Fibroblast of lung (primary cell): ENCODE measurements around the gene CNOT2. TPM values are rescaled to one million over a fixed set of nuclear protein-coding genes. Genes with fewer than 3 reads are reported as not detected.

Experiments used
- DNase-seq, 2 donors: peaks; one replicate each; pipeline versions ENCODE4 v3.0.0 to v3.0.0-alpha.2; 2010; ENCODE audit warnings: low read depth in 2 of 2
- H2AFZ ChIP-seq: 2 replicates; pipeline ENCODE4 v1.5.1; 2012; ENCODE audit warnings: low read length, control low read depth, inconsistent platforms
- H3K27ac ChIP-seq: 2 replicates; pipeline ENCODE4 v1.5.1; 2011; ENCODE audit warnings: low read length, control low read depth; ENCODE audit not compliant: insufficient read depth
- H3K27me3 ChIP-seq: 2 replicates; pipeline ENCODE4 v1.5.1; 2011; ENCODE audit warnings: mild to moderate bottlenecking, low read length; ENCODE audit not compliant: control insufficient read depth, insufficient read depth
- H3K36me3 ChIP-seq: 2 replicates; pipeline ENCODE4 v1.5.1; 2011; ENCODE audit warnings: low read length; ENCODE audit not compliant: control insufficient read depth, insufficient read depth
- H3K4me1 ChIP-seq: 2 replicates; pipeline ENCODE4 v1.5.1; 2011; ENCODE audit warnings: low read length; ENCODE audit not compliant: control insufficient read depth, insufficient read depth; ENCODE audit errors: extremely low read depth
- H3K4me2 ChIP-seq: 2 replicates; pipeline ENCODE4 v1.5.1; 2011; ENCODE audit warnings: low read length, control low read depth; ENCODE audit not compliant: insufficient read depth; ENCODE audit errors: extremely low read depth
- H3K4me3 ChIP-seq, 4 experiments: fragments of 200-600 bp in 1 of 4; sonication (generic) in 1 of 4; replicated peaks in 1 of 4; 2 replicates each; pipeline ENCODE4 v1.5.1; 2011 to 2016; ENCODE audit warnings: low read length in 4 of 4, low read depth in 3 of 4, mild to moderate bottlenecking in 3 of 4, control low read depth in 2 of 4, inconsistent platforms in 1 of 4, mixed read lengths in 1 of 4; ENCODE audit not compliant: insufficient read depth in 1 of 4; ENCODE audit errors: control extremely low read depth in 1 of 4
- H3K79me2 ChIP-seq: 2 replicates; pipeline ENCODE4 v1.5.1; 2012; ENCODE audit warnings: mild to moderate bottlenecking, low read length, inconsistent platforms; ENCODE audit not compliant: control insufficient read depth, insufficient read depth
- H3K9ac ChIP-seq: 2 replicates; pipeline ENCODE4 v1.5.1; 2011; ENCODE audit warnings: mild to moderate bottlenecking, low read length, control low read depth; ENCODE audit not compliant: insufficient read depth
- H3K9me3 ChIP-seq: 2 replicates; pipeline ENCODE4 v1.5.1; 2012; ENCODE audit warnings: low read depth, low read length; ENCODE audit not compliant: control insufficient read depth, insufficient read depth
- H4K20me1 ChIP-seq: 2 replicates; pipeline ENCODE4 v1.5.1; 2011; ENCODE audit warnings: low read length; ENCODE audit not compliant: control insufficient read depth, insufficient read depth; ENCODE audit errors: extremely low read depth
- EZH2 ChIP-seq: IDR thresholded peaks from 2 replicates; pipeline ENCODE4 v1.5.1; 2012; ENCODE audit warnings: low read length, control low read depth, mild to moderate bottlenecking; ENCODE audit errors: missing control alignments
- polyA plus RNA-seq, 2 donors: library from polyadenylated mRNA; depleted of rRNA in 1 of 2; stranded (reverse) in 1 of 2; unstranded in 1 of 2; fragments of >200 nt; gene quantifications; 2 replicates each; pipeline ENCODE4 v1.2.1, GENCODE V29; 2011 to 2012; ENCODE audit warnings: missing spikeins in 1 of 2
- total RNA-seq: library from RNA; depleted of rRNA; stranded (reverse); fragments of >200 nt; gene quantifications from 2 replicates; pipeline ENCODE4 v1.2.1, GENCODE V29; 2014
- TF ChIP-seq, protein P1 (sequence below), 2 donors: IDR thresholded peaks in 1 of 2; conservative IDR thresholded peaks in 1 of 2; 1 replicate in 1 of 2; 2 replicates in 1 of 2; pipeline ENCODE4 v1.5.1; 2011 to 2012; ENCODE audit warnings: low read length in 2 of 2, control low read depth in 1 of 2, inconsistent platforms in 1 of 2, low read depth in 1 of 2, mild to moderate bottlenecking in 1 of 2

CNOT2 gene
- total and polyA plus RNA-seq, 2 donors (not counting 1 experiment from before 2014, with no cell fraction given) = 95.2 to 116 TPM

DNA sequence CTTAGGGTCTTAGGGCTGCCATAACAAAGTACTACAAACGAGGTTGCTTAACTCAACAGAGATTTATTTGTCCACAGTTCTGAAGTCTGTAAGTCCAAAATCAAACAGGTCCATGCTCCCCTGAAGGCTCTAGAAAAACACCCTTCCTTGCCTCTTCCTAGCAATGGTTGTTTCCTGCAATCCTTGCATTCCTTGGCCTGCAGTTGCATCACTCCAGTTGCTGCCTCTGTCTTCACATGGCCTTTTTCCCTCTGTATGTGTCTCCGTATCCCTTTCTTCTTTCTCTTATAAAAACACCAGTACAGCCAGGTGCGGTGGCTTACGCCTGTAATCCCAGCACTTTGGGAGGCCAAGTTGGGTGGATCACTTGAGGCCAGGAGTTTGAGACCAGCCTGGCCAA is 140.3 kb downstream of the CNOT2 start:
- no peaks in the 10 kb centered on the region for H4K20me1 ChIP-seq
- H2AFZ ChIP-seq = no peak overlapping the region
- no peak overlapping the region for H3K9ac ChIP-seq
- no peaks in the 10 kb centered on the region for H3K4me1 ChIP-seq
- TF ChIP-seq, protein P1, sequence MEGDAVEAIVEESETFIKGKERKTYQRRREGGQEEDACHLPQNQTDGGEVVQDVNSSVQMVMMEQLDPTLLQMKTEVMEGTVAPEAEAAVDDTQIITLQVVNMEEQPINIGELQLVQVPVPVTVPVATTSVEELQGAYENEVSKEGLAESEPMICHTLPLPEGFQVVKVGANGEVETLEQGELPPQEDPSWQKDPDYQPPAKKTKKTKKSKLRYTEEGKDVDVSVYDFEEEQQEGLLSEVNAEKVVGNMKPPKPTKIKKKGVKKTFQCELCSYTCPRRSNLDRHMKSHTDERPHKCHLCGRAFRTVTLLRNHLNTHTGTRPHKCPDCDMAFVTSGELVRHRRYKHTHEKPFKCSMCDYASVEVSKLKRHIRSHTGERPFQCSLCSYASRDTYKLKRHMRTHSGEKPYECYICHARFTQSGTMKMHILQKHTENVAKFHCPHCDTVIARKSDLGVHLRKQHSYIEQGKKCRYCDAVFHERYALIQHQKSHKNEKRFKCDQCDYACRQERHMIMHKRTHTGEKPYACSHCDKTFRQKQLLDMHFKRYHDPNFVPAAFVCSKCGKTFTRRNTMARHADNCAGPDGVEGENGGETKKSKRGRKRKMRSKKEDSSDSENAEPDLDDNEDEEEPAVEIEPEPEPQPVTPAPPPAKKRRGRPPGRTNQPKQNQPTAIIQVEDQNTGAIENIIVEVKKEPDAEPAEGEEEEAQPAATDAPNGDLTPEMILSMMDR (conservative IDR thresholded peaks at IDR 0.05 in 1 of 2, IDR thresholded peaks at IDR 0.05 in 1 of 2; ENCODE audit: low read depth in 1 of 2, low read length in 2 of 2) = no peak
- no peak for TF ChIP-seq EZH2
- H3K9me3 ChIP-seq = no peaks in the 10 kb centered on the region
- no peaks in the 10 kb centered on the region for H3K36me3 ChIP-seq
- H3K4me2 ChIP-seq = no peak overlapping the region
- no peaks in the 10 kb centered on the region for H3K27me3 ChIP-seq
- no peak overlapping the region for H3K27ac ChIP-seq
- no peak for DNase-seq
- H3K4me3 ChIP-seq = no peak overlapping the region
- no peaks in the 10 kb centered on the region for H3K79me2 ChIP-seq

DNA sequence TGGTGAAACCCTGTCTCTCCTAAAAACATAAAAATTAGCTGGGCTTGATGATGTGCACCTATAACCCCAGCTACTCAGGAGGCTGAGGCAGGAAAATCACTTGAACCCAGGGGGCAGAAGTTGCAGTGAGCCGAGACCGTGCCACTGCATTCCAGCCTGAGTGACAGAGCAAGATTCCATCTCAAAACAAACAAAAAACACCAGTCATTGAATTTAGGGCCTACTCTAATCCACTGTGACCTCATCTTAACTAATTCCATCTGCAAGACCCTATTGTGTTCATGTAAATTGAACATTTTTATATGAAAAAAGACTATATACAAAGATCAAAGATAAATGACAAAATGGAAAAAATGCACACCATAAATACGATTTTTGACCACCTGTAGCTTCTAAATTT is 140.7 kb downstream of the CNOT2 start:
- Histone ChIP-seq H4K20me1 (no peaks in the 10 kb centered on the region), H3K79me2 (no peaks in the 10 kb centered on the region), H2AFZ (no peak overlapping the region), H3K4me1 (no peaks in the 10 kb centered on the region), H3K27ac (no peak overlapping the region), H3K36me3 (no peaks in the 10 kb centered on the region), H3K9me3 (no peaks in the 10 kb centered on the region), H3K9ac (no peak overlapping the region), H3K4me3 (no peak overlapping the region), H3K27me3 (no peaks in the 10 kb centered on the region), H3K4me2 (no peak overlapping the region)
- TF ChIP-seq, protein P1 (conservative IDR thresholded peaks at IDR 0.05 in 1 of 2, IDR thresholded peaks at IDR 0.05 in 1 of 2; ENCODE audit: low read depth in 1 of 2, low read length in 2 of 2) = no peak
- TF ChIP-seq EZH2 = no peak
- no peak for DNase-seq

DNA sequence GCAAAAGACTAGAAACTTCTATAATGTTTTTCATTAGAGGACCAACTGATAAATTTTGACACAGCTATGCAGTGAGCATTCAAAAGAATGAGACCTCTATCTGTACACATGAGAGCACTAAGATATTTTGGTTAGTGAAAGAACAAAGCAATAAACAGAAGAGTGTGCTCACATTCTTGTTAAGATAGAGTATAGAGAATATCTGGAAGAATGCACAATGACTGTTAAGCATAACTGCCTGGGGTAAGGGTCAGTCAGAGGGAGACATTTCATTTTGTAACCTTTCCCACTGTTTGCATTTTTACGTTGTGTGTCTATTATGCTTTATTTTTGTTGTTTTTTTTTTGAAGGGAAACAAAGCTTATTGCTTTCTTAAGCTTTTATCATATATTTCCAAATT is 143.5 kb downstream of the CNOT2 start:
- H3K4me1 ChIP-seq = no peaks in the 10 kb centered on the region
- H3K27me3 ChIP-seq = no peaks in the 10 kb centered on the region
- TF ChIP-seq, protein P1 (conservative IDR thresholded peaks at IDR 0.05 in 1 of 2, IDR thresholded peaks at IDR 0.05 in 1 of 2; ENCODE audit: low read depth in 1 of 2, low read length in 2 of 2) = no peak
- TF ChIP-seq EZH2 = no peak
- no peaks in the 10 kb centered on the region for H3K79me2 ChIP-seq
- H3K9ac ChIP-seq = no peak overlapping the region
- H3K36me3 ChIP-seq = no peaks in the 10 kb centered on the region
- no peak overlapping the region for H3K27ac ChIP-seq
- H2AFZ ChIP-seq = no peak overlapping the region
- no peak for DNase-seq
- H3K4me2 ChIP-seq = no peak overlapping the region
- H3K9me3 ChIP-seq = no peaks in the 10 kb centered on the region
- H3K4me3 ChIP-seq = no peak overlapping the region
- H4K20me1 ChIP-seq = no peaks in the 10 kb centered on the region
